ENCODE measurements around the gene RASA3. TPM values are rescaled to one million over a fixed set of nuclear protein-coding genes. Genes with fewer than 3 reads are reported as not detected.
A peak's percentile ranks its signal among the peaks of the same experiment; 100 is the strongest.

RASA3 gene
- total RNA-seq, 1 donor, result 36.1 TPM

DNA sequence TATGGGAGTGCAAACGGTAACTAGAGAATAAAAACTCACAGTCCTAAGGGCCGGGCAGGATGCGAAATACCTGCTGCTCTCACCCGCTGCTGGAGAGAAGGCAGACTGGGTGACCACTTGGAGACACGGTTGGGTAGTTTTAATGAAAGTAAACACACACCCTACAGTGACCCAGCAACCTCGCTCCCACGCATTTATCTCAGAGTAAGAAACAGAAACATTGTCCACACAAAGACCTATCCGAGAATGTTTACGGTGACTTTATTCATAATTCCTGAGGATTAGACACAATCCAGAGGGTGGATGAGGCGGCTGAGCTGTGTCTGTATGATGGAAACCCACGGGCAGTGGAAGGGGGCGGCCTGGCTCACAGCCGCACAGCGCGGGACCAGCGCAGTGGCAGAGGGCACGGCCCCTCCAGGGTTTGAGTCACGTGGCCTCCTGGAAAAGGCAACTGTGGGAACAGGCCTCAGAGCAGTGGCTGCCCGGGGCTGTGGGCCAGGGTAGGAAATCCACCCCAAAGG is 85.0 kb downstream of the RASA3 start:
- DNase-seq (ENCODE audit: low read depth), result no peak
- no peak overlapping the region for H3K4me3 ChIP-seq (ENCODE audit: low read depth, low read length)
- TF ChIP-seq, protein P1, sequence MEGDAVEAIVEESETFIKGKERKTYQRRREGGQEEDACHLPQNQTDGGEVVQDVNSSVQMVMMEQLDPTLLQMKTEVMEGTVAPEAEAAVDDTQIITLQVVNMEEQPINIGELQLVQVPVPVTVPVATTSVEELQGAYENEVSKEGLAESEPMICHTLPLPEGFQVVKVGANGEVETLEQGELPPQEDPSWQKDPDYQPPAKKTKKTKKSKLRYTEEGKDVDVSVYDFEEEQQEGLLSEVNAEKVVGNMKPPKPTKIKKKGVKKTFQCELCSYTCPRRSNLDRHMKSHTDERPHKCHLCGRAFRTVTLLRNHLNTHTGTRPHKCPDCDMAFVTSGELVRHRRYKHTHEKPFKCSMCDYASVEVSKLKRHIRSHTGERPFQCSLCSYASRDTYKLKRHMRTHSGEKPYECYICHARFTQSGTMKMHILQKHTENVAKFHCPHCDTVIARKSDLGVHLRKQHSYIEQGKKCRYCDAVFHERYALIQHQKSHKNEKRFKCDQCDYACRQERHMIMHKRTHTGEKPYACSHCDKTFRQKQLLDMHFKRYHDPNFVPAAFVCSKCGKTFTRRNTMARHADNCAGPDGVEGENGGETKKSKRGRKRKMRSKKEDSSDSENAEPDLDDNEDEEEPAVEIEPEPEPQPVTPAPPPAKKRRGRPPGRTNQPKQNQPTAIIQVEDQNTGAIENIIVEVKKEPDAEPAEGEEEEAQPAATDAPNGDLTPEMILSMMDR (IDR thresholded peaks at IDR 0.05; ENCODE audit: insufficient read depth, low read length), result no peak

DNA sequence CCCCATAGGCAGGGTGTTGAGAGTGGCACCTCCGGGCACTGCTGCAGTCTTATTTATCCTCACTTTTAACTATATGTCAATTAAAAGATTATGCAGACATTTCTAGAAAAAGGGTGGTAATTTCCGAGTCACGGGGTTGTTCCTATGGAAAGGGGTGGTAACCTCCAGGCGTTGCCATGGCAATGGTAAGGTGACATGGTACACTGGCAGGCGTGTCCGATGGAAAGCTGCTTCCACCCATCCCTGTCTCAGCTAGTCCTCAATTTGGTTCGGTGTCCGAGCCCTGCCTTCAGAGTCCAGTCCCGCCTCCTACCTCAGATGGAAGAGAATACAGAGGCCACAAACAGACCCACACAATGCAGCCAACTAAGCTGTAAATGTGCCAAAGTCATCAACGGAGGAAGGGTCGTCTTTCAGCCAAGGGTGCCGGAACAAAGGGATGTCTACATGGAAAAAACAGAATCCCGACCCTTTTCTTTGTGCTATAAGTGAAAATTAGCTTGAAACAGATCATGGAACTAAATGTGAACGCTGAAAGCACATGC is 85.9 kb downstream of the RASA3 start:
- TF ChIP-seq, protein P1 (IDR thresholded peaks at IDR 0.05; ENCODE audit: insufficient read depth, low read length), result no peak
- H3K4me3 ChIP-seq (ENCODE audit: low read depth, low read length), result no peak overlapping the region
- DNase-seq (ENCODE audit: low read depth), result no peak

DNA sequence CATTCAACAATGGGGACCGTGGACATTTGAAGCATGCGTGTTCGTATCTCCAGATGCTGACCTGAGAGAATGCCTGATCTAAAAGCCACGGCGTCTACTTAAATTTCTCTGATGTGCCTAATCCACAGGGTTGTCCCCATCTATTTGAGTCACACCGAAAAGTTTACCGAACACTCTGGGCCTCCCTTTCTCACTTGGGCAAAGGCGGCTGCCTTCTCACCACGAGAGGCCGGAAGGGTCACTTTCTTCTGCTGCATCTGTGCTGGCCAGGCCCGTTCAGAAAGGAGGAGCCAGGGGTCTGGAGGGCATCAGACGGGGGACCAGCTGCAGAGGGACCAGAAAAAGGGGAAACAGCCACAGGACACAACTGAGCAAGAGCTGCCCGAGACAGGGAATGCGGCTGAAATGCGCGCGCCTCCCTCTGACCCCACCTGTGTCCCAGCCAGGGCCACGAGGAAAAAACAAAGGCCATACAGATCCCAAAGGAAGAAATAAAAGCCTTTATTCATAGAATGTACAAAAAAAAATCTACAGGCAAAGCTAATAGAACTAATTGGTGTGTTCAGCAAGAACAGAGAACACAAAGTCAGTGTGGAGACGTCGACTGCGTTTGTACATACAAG is 87.2 kb downstream of the RASA3 start:
- TF ChIP-seq, protein P1 (IDR thresholded peaks at IDR 0.05; ENCODE audit: insufficient read depth, low read length), result no peak
- DNase-seq (ENCODE audit: low read depth), result no peak
- H3K4me3 ChIP-seq (ENCODE audit: low read depth, low read length), result no peak overlapping the region

- TF ChIP-seq, protein P1 (IDR thresholded peaks at IDR 0.05; ENCODE audit: insufficient read depth, low read length), result no peak
- peak; percentile 86 for DNase-seq (ENCODE audit: low read depth)
- H3K4me3 ChIP-seq (ENCODE audit: low read depth, low read length), result no peak overlapping the region
Measured at GRCh38 chr13:114044486-114044885, 87.9 kb downstream of the RASA3 start.

DNA sequence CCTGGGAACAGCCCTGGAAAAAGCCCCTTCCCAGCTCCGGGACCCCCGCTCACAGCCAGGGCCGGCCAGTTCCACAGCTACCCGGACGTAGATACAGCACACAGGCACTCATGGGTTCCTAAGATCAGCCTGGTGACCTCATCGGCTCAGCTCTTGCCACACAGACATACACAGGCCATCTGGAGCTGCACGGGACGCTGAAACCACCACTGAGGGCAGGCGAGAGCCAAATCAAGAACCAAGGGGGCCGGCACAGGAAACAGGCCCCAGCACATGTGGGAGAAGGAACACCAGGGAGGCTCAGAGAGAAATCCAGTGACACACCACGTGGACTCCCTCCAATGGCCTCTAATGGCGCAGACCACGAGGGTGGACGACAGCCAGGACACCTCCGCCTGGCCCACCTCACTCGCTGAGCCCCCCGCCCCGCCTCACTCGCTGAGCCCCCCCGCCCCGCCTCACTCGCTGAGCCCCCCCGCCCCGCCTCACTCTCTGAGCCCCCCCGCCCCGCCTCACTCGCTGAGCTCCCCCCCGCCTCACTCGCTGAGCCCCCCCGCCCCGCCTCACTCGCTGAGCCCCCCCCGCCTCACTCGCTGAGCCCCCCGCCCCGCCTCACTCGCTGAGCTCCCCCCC is 88.9 kb downstream of the RASA3 start:
- TF ChIP-seq, protein P1 (IDR thresholded peaks at IDR 0.05; ENCODE audit: insufficient read depth, low read length), result peak; percentile 42
- peak overlapping the region; percentile 31 for H3K4me3 ChIP-seq (ENCODE audit: low read depth, low read length)

GRCh38 chr13:114042066-114042815 is 90.2 kb downstream of the RASA3 start:
- TF ChIP-seq, protein P1 (IDR thresholded peaks at IDR 0.05; ENCODE audit: insufficient read depth, low read length), result no peak
- DNase-seq (ENCODE audit: low read depth), result no peak
- no peak overlapping the region for H3K4me3 ChIP-seq (ENCODE audit: low read depth, low read length)

More for the DNA sequence above, 88.9 kb downstream of the RASA3 start:
- peak; percentile 96 for DNase-seq (ENCODE audit: low read depth)

Data from fibroblast of the aortic adventitia (primary cell).